HepG2 (cell line): ENCODE results near the gene NR1I2. TPM values are rescaled to one million over a fixed set of nuclear protein-coding genes. Genes with fewer than 3 reads are reported as not detected.

Source experiments
- ATAC-seq: fragments of 200-7000 bp; cut with Tn5 transposase; 3 replicates; pipeline ENCODE4 v1.9.1; 2020; ENCODE audit warnings: mild to moderate bottlenecking, moderate library complexity
- BruUV-seq: library from RNA; stranded (reverse); fragments of 400-500 nt; replicated peaks from 2 replicates; lab custom pipeline; 2021; lab: Mats Ljungman, UMichigan
- CTCF ChIA-PET: fragments of 300-600 bp; formaldehyde crosslinking; extraction: SDS; loops from one replicate; lab custom pipeline; 2021; ENCODE audit warnings: low total read pairs, inconsistent platforms, low intra/inter-chr PET ratio; lab: Yijun Ruan, JAX
- POLR2A ChIA-PET: fragments of 350-600 bp; sonication (Branson Sonifier 250); formaldehyde crosslinking; loops from one replicate; lab custom pipeline; 2020; ENCODE audit warnings: antibody characterized with exemption, inconsistent platforms; lab: Yijun Ruan, JAX
- DNase-seq: peaks from one replicate; pipeline ENCODE4 v3.0.0-alpha.2; 2015; ENCODE audit warnings: low spot score
- FAIRE-seq: peaks from 3 replicates; lab custom pipeline; 2011; peaks lifted over from hg19 to GRCh38; lab: Jason Lieb, UNC
- H2AFZ ChIP-seq: one replicate; pipeline ENCODE4 v1.6.1; 2011; ENCODE audit warnings: low read length, inconsistent platforms
- H3K27ac ChIP-seq: fragments of 300-600 bp; 3 replicates; pipeline ENCODE4 v1.8.0; 2011; ENCODE audit warnings: mixed run types, mild to moderate bottlenecking, mixed read lengths, low read length, inconsistent platforms; ENCODE audit not compliant: insufficient read depth; ENCODE audit errors: extremely low read length
- H3K27me3 ChIP-seq, 2 experiments: fragments of 200-600 bp in 1 of 2; 2 replicates in 1 of 2; 3 replicates in 1 of 2; pipeline versions ENCODE4 v1.6.0 to v1.8.0; 2011; ENCODE audit warnings: low read length in 2 of 2, mild to moderate bottlenecking in 2 of 2, moderate library complexity in 2 of 2, inconsistent platforms in 1 of 2; ENCODE audit not compliant: insufficient read depth in 2 of 2, control insufficient read depth in 1 of 2
- H3K36me3 ChIP-seq, 2 experiments: fragments of 200-600 bp in 1 of 2; replicated peaks in 1 of 2; 2 replicates in 1 of 2; 3 replicates in 1 of 2; pipeline versions ENCODE4 v1.5.1 to v1.8.0; 2011; ENCODE audit warnings: low read length in 2 of 2, inconsistent platforms in 1 of 2; ENCODE audit not compliant: insufficient read depth in 2 of 2, control insufficient read depth in 1 of 2
- H3K4me1 ChIP-seq: 2 replicates; pipeline ENCODE4 v1.5.1; 2012; ENCODE audit warnings: low read length, inconsistent platforms; ENCODE audit not compliant: insufficient read depth
- H3K4me2 ChIP-seq: 2 replicates; pipeline ENCODE4 v1.6.0; 2011; ENCODE audit warnings: low read depth, low read length, inconsistent platforms
- H3K4me3 ChIP-seq, 3 experiments: fragments of 200-600 bp in 1 of 3; sonication (generic), shearing (Covaris generic) in 1 of 3; replicated peaks in 1 of 3; 2 replicates each; pipeline ENCODE4 v1.5.1; 2011 to 2016; ENCODE audit warnings: low read length in 3 of 3, inconsistent platforms in 2 of 3, low read depth in 2 of 3, mild to moderate bottlenecking in 2 of 3, control low read depth in 1 of 3, mixed read lengths in 1 of 3; ENCODE audit not compliant: insufficient read depth in 1 of 3
- H3K79me2 ChIP-seq: one replicate; pipeline ENCODE4 v1.6.1; 2011; ENCODE audit warnings: low read length, inconsistent platforms; ENCODE audit not compliant: insufficient read depth
- H3K9ac ChIP-seq: 2 replicates; pipeline ENCODE4 v1.6.0; 2011; ENCODE audit warnings: mild to moderate bottlenecking, low read depth, low read length, inconsistent platforms; ENCODE audit not compliant: insufficient read depth
- H3K9me3 ChIP-seq: 2 replicates; pipeline ENCODE4 v1.5.1; 2012; ENCODE audit warnings: mild to moderate bottlenecking, low read length
- H4K20me1 ChIP-seq: 2 replicates; pipeline ENCODE4 v1.6.0; 2011; ENCODE audit warnings: inconsistent platforms, mild to moderate bottlenecking, low read length, moderate library complexity; ENCODE audit not compliant: insufficient read depth
- EP300 ChIP-seq, 3 experiments: sonication (generic) in 1 of 3; formaldehyde crosslinking in 1 of 3; IDR thresholded peaks; 2 replicates each; pipeline versions ENCODE4 v1.5.1 to v1.6.1; 2011 to 2020; ENCODE audit warnings: low read depth in 2 of 3, low read length in 2 of 3, borderline replicate concordance in 1 of 3, improper control_type of control experiment in 1 of 3, mild to moderate bottlenecking in 1 of 3, missing genetic modification reagents in 1 of 3, moderate library complexity in 1 of 3
- RERE ChIP-seq: IDR thresholded peaks from 2 replicates; pipeline ENCODE4 v1.6.1; 2016; ENCODE audit warnings: low read depth, missing genetic modification reagents, missing compliant biosample characterization
- RORA ChIP-seq: sonication (generic); formaldehyde crosslinking; IDR thresholded peaks from 2 replicates; pipeline ENCODE4 v1.5.0; 2020; ENCODE audit warnings: mild to moderate bottlenecking, missing genetic modification reagents, moderate library complexity
- ZBTB46 ChIP-seq: sonication (generic); formaldehyde crosslinking; IDR thresholded peaks from 2 replicates; pipeline ENCODE4 v1.4.0; 2020; ENCODE audit warnings: mild to moderate bottlenecking, missing genetic modification reagents, borderline replicate concordance
- ZNF329 ChIP-seq: sonication (generic); formaldehyde crosslinking; IDR thresholded peaks from 2 replicates; pipeline ENCODE4 v1.9.0; 2021; ENCODE audit warnings: low read depth, mild to moderate bottlenecking, missing genetic modification reagents
- ZNF552 ChIP-seq: sonication (generic); formaldehyde crosslinking; IDR thresholded peaks from 2 replicates; pipeline ENCODE4 v1.9.0; 2022; ENCODE audit warnings: missing genetic modification reagents, mild to moderate bottlenecking, borderline replicate concordance
- WGBS: methylation state at CpG from one replicate; pipeline ENCODE4 v1.1.6; 2017; ENCODE audit warnings: low lambda C conversion rate; 5-methylcytosine and 5-hydroxymethylcytosine counted together
- in situ Hi-C: cut with HindIII; loops from 2 replicates; pipeline ENCODE4 v1.10.0; 2017; ENCODE audit warnings: low pct_unique_long_range_greater_than_20kb; ENCODE audit not compliant: extremely low pct_ligation_motif_present
- intact Hi-C: fragments of 100-400 bp; cut with micrococcal nuclease; formaldehyde crosslinking; loops from one replicate; pipeline ENCODE4 v1.10.0; 2022; ENCODE audit not compliant: unreplicated experiment
- polyA plus RNA-seq, 8 experiments: library from polyadenylated mRNA; depleted of rRNA in 3 of 8; stranded (reverse) in 7 of 8; unstranded in 1 of 8; fragments of >200 nt; fragmentation: Illumina TruSeq in 4 of 8; extraction: Trizol in 4 of 8; gene quantifications; 2 replicates each; pipeline versions ENCODE4 v1.2.1 to v1.2.3, GENCODE V29; 2011 to 2016; ENCODE audit warnings: low read depth in 4 of 8, missing spikeins in 1 of 8, mixed read lengths in 1 of 8; ENCODE audit not compliant: insufficient read depth in 1 of 8
- total RNA-seq, 5 experiments: library from RNA; depleted of rRNA; stranded (reverse); fragments of >200 nt; fragmentation: Illumina TruSeq; extraction: Trizol; gene quantifications; 2 replicates each; pipeline ENCODE4 v1.2.3, GENCODE V29; 2016; ENCODE audit warnings: low read depth in 1 of 5

Gene NR1I2
- total and polyA plus RNA-seq, 2 of the 13 experiments (the other 11 are each of a cell fraction or from before 2014, with no cell fraction given): 8.8 to 13.4 TPM

GRCh38 chr3:119746423-119746822 is 35.5 kb upstream of the NR1I2 start (continued):
- no peak for TF ChIP-seq RERE (CRISPR knock-in tag)
- TF ChIP-seq, all 625 proteins: peak for 0

DNA sequence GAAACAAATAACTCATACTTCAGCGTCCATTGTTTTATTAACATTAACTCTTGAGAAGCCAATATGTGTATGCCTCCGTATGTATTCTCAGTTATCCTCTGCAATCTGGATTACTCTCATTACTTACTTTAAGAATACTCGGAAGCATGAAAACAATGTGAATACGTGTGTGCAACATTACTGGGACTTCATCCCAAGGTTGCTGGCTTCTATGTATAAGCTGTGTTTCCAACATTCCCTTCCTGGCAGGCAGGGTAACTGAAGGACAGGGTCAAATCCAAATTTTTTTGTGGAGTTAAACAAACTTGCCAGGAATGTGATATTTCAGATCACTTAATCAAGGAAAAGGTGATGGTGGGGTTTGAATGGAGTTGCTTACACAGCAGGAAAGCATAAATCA is 34.5 kb upstream of the NR1I2 start:
- no TSS peak for BruUV-seq
- in situ Hi-C loops (no loop called here), intact Hi-C loops (no loop called here)
- H3K27ac ChIP-seq: no peak overlapping the region
- H3K4me2 ChIP-seq: no peak overlapping the region
- H3K4me1 ChIP-seq: no peaks in the 10 kb centered on the region
- WGBS: 70% methylated on average over 4 of the region's 4 CpGs
- H2AFZ ChIP-seq: no peak overlapping the region
- TF ChIP-seq RORA (no peak), EP300 (IDR thresholded peaks at IDR 0.05; ENCODE audit: low read depth in 2 of 2, low read length in 2 of 2) (no peak), EP300 (CRISPR knock-in tag; IDR thresholded peaks at IDR 0.05; ENCODE audit: borderline replicate concordance) (no peak), ZNF552 (CRISPR knock-in tag) (no peak), ZBTB46 (CRISPR knock-in tag) (no peak), ZNF329 (CRISPR knock-in tag) (no peak)
- no peak for DNase-seq
- H4K20me1 ChIP-seq: no peaks in the 10 kb centered on the region
- ATAC-seq: no peak
- H3K27me3 ChIP-seq: no peaks in the 10 kb centered on the region; a peak in 1 of 5 replicates
- POLR2A ChIA-PET: no interaction called here
- H3K9ac ChIP-seq: no peak overlapping the region
- no peak for FAIRE-seq
- H3K79me2 ChIP-seq: no peaks in the 10 kb centered on the region
- H3K9me3 ChIP-seq: no peaks in the 10 kb centered on the region
- no peak overlapping the region for H3K4me3 ChIP-seq
- CTCF ChIA-PET: no interaction called here
- no peaks in the 10 kb centered on the region for H3K36me3 ChIP-seq
